C4-2B (cell line): ENCODE data around the gene ZNF276.

Experiments used
- H3K27ac ChIP-seq: fragments of 450-650 bp; 2 replicates; pipeline ENCODE4 v1.5.1; 2017
- CTCF ChIP-seq: fragments of 450-650 bp; conservative IDR thresholded peaks from 2 replicates; pipeline ENCODE4 v1.5.1; 2017; ENCODE audit warnings: mild to moderate bottlenecking
- ZFX ChIP-seq: fragments of 450-650 bp; IDR thresholded peaks from 2 replicates; pipeline ENCODE4 v1.6.1; 2017

The ZNF276 gene

GRCh38 chr16:89700100-89700648, 21.2 kb upstream of the ZNF276 start:
- no peak for TF ChIP-seq ZFX
- TF ChIP-seq CTCF, result peak; percentile 70
- H3K27ac ChIP-seq, result peak overlapping the region; percentile 89

- peak overlapping the region; percentile 89 for H3K27ac ChIP-seq
Measured at GRCh38 chr16:89700649-89701424, 20.5 kb upstream of the ZNF276 start.

GRCh38 chr16:89701425-89702406, 19.6 kb upstream of the ZNF276 start, which contains the start of gene SPATA2L:
Gene SPATA2L (minus strand): TSS chr16:89701705. CDS start chr16:89701232, 473 bp downstream.
- H3K27ac ChIP-seq, result peak within 1 kb of the TSS; percentile 89
- TF ChIP-seq CTCF (peak; percentile 55), ZFX (no peak)

More at GRCh38 chr16:89700649-89701424, 20.5 kb upstream of the ZNF276 start:
- TF ChIP-seq CTCF (no peak), ZFX (no peak)

GRCh38 chr16:89704281-89704680, 17.1 kb upstream of the ZNF276 start:
- TF ChIP-seq ZFX (no peak), CTCF (no peak)
- H3K27ac ChIP-seq, result peak overlapping the region; percentile 19; the same call in 1 of the 2 replicates

- peak overlapping the region; percentile 19; the same call in 1 of the 2 replicates for H3K27ac ChIP-seq
- no peak for TF ChIP-seq CTCF
- no peak for TF ChIP-seq ZFX
Measured at GRCh38 chr16:89705006-89705405, 16.3 kb upstream of the ZNF276 start.

GRCh38 chr16:89706518-89707260, 14.6 kb upstream of the ZNF276 start:
- H3K27ac ChIP-seq, result no peak overlapping the region
- no peak for TF ChIP-seq ZFX
- TF ChIP-seq CTCF, result no peak
